ENCODE measurements around the gene AP3S1.

AP3S1 gene

GRCh38 chr5:115940080-115940810 lies 98.5 kb downstream of the AP3S1 start:
- DNase-seq (ENCODE audit: low read depth) = no peak

- peak; percentile 66 for DNase-seq (ENCODE audit: low read depth)
These were observed 99.4 kb downstream of the AP3S1 start for GRCh38 chr5:115941051-115941675.

GRCh38 chr5:115944501-115944900 lies 102.8 kb downstream of the AP3S1 start:
- no peak for DNase-seq (ENCODE audit: low read depth)

- DNase-seq (ENCODE audit: low read depth) = no peak
These were observed 104.9 kb downstream of the AP3S1 start for GRCh38 chr5:115946655-115947054.

- no peak for DNase-seq (ENCODE audit: low read depth)
These were observed 105.5 kb downstream of the AP3S1 start for GRCh38 chr5:115947260-115947659.

GRCh38 chr5:115948091-115948534 lies 106.4 kb downstream of the AP3S1 start:
- DNase-seq (ENCODE audit: low read depth) = no peak

GRCh38 chr5:115949096-115949495 lies 107.4 kb downstream of the AP3S1 start:
- no peak for DNase-seq (ENCODE audit: low read depth)

- DNase-seq (ENCODE audit: low read depth) = no peak
These were observed 110.9 kb downstream of the AP3S1 start for GRCh38 chr5:115952588-115952987.

- DNase-seq (ENCODE audit: low read depth) = no peak
These were observed 112.4 kb downstream of the AP3S1 start for GRCh38 chr5:115954144-115954543.

GRCh38 chr5:115956957-115957356 lies 115.2 kb downstream of the AP3S1 start:
- no peak for DNase-seq (ENCODE audit: low read depth)

- no peak for DNase-seq (ENCODE audit: low read depth)
These were observed 119.9 kb downstream of the AP3S1 start for GRCh38 chr5:115961381-115962238.

GRCh38 chr5:115962239-115962564 lies 120.5 kb downstream of the AP3S1 start, which contains the start of gene LVRN:
Gene LVRN (plus strand): TSS chr5:115962475. CDS start chr5:115962618, 143 bp downstream.
- DNase-seq (ENCODE audit: low read depth) = no peak

GRCh38 chr5:115962565-115963402 lies 121.0 kb downstream of the AP3S1 start:
- DNase-seq (ENCODE audit: low read depth) = no peak

GRCh38 chr5:115963566-115963965 lies 121.8 kb downstream of the AP3S1 start:
- DNase-seq (ENCODE audit: low read depth) = no peak
